ENCODE data around the gene CD44.

- TF ChIP-seq MXI1 (conservative IDR thresholded peaks at IDR 0.05; ENCODE audit: poor library complexity, severe bottlenecking): no peak
- no peak for TF ChIP-seq SMC3 (conservative IDR thresholded peaks at IDR 0.05; ENCODE audit: poor library complexity)
- TF ChIP-seq CTCF (IDR thresholded peaks at IDR 0.05; ENCODE audit: poor library complexity, severe bottlenecking): no peak
- no peak for TF ChIP-seq REST (IDR thresholded peaks at IDR 0.05; ENCODE audit: borderline replicate concordance)
- TF ChIP-seq TAF1 (IDR thresholded peaks at IDR 0.05; ENCODE audit: low read depth): no peak
- no peak for TF ChIP-seq EP300 (conservative IDR thresholded peaks at IDR 0.05; ENCODE audit: poor library complexity, severe bottlenecking)
Observed at GRCh38 chr11:35280727-35281126, 141.8 kb downstream of the CD44 start.
